CD14-positive monocyte (primary cell): ENCODE results near the gene PRXL2B. TPM values are rescaled to one million over a fixed set of nuclear protein-coding genes. Genes with fewer than 3 reads are reported as not detected.

Experiments used
- DNase-seq, 3 donors: peaks; one replicate each; pipeline ENCODE4 v3.0.0-alpha.2; 2011 to 2022
- H2AFZ ChIP-seq: 2 replicates; pipeline ENCODE4 v1.6.0; 2012; ENCODE audit warnings: mild to moderate bottlenecking, low read depth, low read length, inconsistent platforms; ENCODE audit not compliant: insufficient read depth, poor library complexity, severe bottlenecking
- H3K27ac ChIP-seq, 2 donors: 1 replicate in 1 of 2; 2 replicates in 1 of 2; pipeline ENCODE4 v1.5.1; 2012 to 2013; ENCODE audit warnings: low read length in 2 of 2, control low read depth in 1 of 2, inconsistent platforms in 1 of 2, low read depth in 1 of 2, mild to moderate bottlenecking in 1 of 2
- H3K27me3 ChIP-seq, 2 donors: one replicate each; pipeline versions ENCODE4 v1.6.0 to v1.6.1; 2011 to 2013; ENCODE audit warnings: low read length in 2 of 2; ENCODE audit not compliant: control insufficient read depth in 2 of 2, insufficient read depth in 2 of 2
- H3K36me3 ChIP-seq, 2 donors: replicated peaks in 1 of 2; 1 replicate in 1 of 2; 2 replicates in 1 of 2; pipeline versions ENCODE4 v1.5.1 to v1.6.1; 2012 to 2013; ENCODE audit warnings: low read length in 2 of 2, control low read depth in 1 of 2, inconsistent platforms in 1 of 2, mild to moderate bottlenecking in 1 of 2; ENCODE audit not compliant: insufficient read depth in 2 of 2, control insufficient read depth in 1 of 2
- H3K4me1 ChIP-seq, 2 donors: 1 replicate in 1 of 2; 2 replicates in 1 of 2; pipeline versions ENCODE4 v1.5.1 to v1.6.1; 2012 to 2013; ENCODE audit warnings: low read length in 2 of 2, control low read depth in 1 of 2, inconsistent platforms in 1 of 2, mild to moderate bottlenecking in 1 of 2, moderate library complexity in 1 of 2; ENCODE audit not compliant: insufficient read depth in 2 of 2, control insufficient read depth in 1 of 2
- H3K4me2 ChIP-seq: replicated peaks from 2 replicates; pipeline ENCODE3; 2012; ENCODE audit warnings: low read length, moderate library complexity, mild to moderate bottlenecking; ENCODE audit not compliant: poor library complexity, severe bottlenecking; ENCODE audit errors: extremely low read depth
- H3K4me3 ChIP-seq, 3 experiments: fragments of 200-600 bp in 1 of 3; sonication (generic) in 1 of 3; replicated peaks in 1 of 3; 1 replicate in 2 of 3; 2 replicates in 1 of 3; pipeline ENCODE4 v1.5.1; 2011 to 2013; ENCODE audit warnings: low read length in 3 of 3, mild to moderate bottlenecking in 3 of 3, control low read depth in 2 of 3, low read depth in 2 of 3, inconsistent platforms in 1 of 3, moderate library complexity in 1 of 3
- H3K79me2 ChIP-seq: 2 replicates; pipeline ENCODE4 v1.6.0; 2012; ENCODE audit warnings: mild to moderate bottlenecking, control low read depth, inconsistent platforms, low read length, moderate library complexity; ENCODE audit not compliant: insufficient read depth
- H3K9ac ChIP-seq: 2 replicates; pipeline ENCODE4 v1.6.0; 2017; ENCODE audit warnings: low read length, mild to moderate bottlenecking; ENCODE audit not compliant: insufficient read depth, poor library complexity, severe bottlenecking
- H3K9me3 ChIP-seq, 2 donors: replicated peaks in 1 of 2; 1 replicate in 1 of 2; 2 replicates in 1 of 2; pipeline versions ENCODE4 v1.5.1 to v1.6.1; 2012 to 2013; ENCODE audit warnings: low read length in 2 of 2, control low read depth in 1 of 2; ENCODE audit not compliant: control insufficient read depth in 1 of 2, insufficient read depth in 1 of 2
- H4K20me1 ChIP-seq: 2 replicates; pipeline ENCODE4 v1.6.0; 2012; ENCODE audit warnings: mild to moderate bottlenecking, low read length, control low read depth, moderate library complexity; ENCODE audit not compliant: insufficient read depth
- H3K27ac Mint-ChIP-seq, 7 donors: one replicate each; pipeline ENCODE4 v1.8.0; 2020; ENCODE audit warnings: mild to moderate bottlenecking in 7 of 7, mixed read lengths in 7 of 7, moderate library complexity in 6 of 7, inconsistent platforms in 2 of 7
- H3K27me3 Mint-ChIP-seq, 3 donors: one replicate each; pipeline ENCODE4 v1.8.0; 2021 to 2022; ENCODE audit warnings: low read depth in 3 of 3, mild to moderate bottlenecking in 3 of 3, mixed read lengths in 3 of 3, moderate library complexity in 3 of 3, inconsistent platforms in 1 of 3
- H3K36me3 Mint-ChIP-seq, 2 donors: one replicate each; pipeline ENCODE4 v1.8.0; 2020; ENCODE audit warnings: mixed read lengths in 2 of 2, inconsistent platforms in 1 of 2, mild to moderate bottlenecking in 1 of 2
- H3K4me1 Mint-ChIP-seq: one replicate; pipeline ENCODE4 v1.8.0; 2020; ENCODE audit warnings: mild to moderate bottlenecking, mixed read lengths
- H3K4me3 Mint-ChIP-seq, 2 donors: one replicate each; pipeline ENCODE4 v1.8.0; 2020; ENCODE audit warnings: mild to moderate bottlenecking in 2 of 2, mixed read lengths in 2 of 2, moderate library complexity in 1 of 2
- H3K9me3 Mint-ChIP-seq, 7 donors: one replicate each; pipeline ENCODE4 v1.8.0; 2020 to 2022; ENCODE audit warnings: mixed read lengths in 7 of 7, mild to moderate bottlenecking in 6 of 7, moderate library complexity in 6 of 7, inconsistent platforms in 2 of 7
- WGBS: methylation state at CpG from one replicate; pipeline ENCODE4 v1.1.5; 2013; ENCODE audit warnings: missing lambda C conversion rate; ENCODE audit not compliant: insufficient coverage; 5-methylcytosine and 5-hydroxymethylcytosine counted together
- intact Hi-C, 2 donors: fragments of 100-400 bp; cut with micrococcal nuclease; formaldehyde crosslinking; loops; one replicate each; pipeline versions ENCODE4 v1.15.0 to v1.15.1; 2023
- polyA plus RNA-seq, 3 donors: library from polyadenylated mRNA; depleted of rRNA in 1 of 3; unstranded in 2 of 3; stranded (reverse) in 1 of 3; fragments of 300-500 nt in 2 of 3; fragments of >200 nt in 1 of 3; fragmentation: Illumina TruSeq in 2 of 3; gene quantifications; 1 replicate in 2 of 3; 2 replicates in 1 of 3; pipeline ENCODE4 v1.2.3, GENCODE V29; 2012 to 2021
- TF ChIP-seq, protein P1 (sequence below): fragments of 200-600 bp; IDR thresholded peaks from one replicate; pipeline ENCODE4 v1.8.0; 2022; ENCODE audit warnings: antibody characterized with exemption, mild to moderate bottlenecking

Gene PRXL2B
- polyA plus RNA-seq, 3 donors = 3.6 to 8.8 (median 6.0) TPM

GRCh38 chr1:2637442-2638145 lies 51.0 kb downstream of the PRXL2B start:
- WGBS = 82% methylated on average over 9 of the region's 10 CpGs
- peaks cover 11 to 26% of the 10 kb centered on the region in 2 donors for H3K9me3 ChIP-seq
- no peaks in the 10 kb centered on the region for H3K27me3 ChIP-seq
- peaks cover 5 to 29% (median 8%) of the 10 kb centered on the region in 3 donors for H3K27me3 Mint-ChIP-seq
- peak overlapping the region in 1 of 7 donors; percentile 31 for H3K27ac Mint-ChIP-seq
- no peak overlapping the region for H3K27ac ChIP-seq
- peaks cover 15 to 24% (median 19%) of the 10 kb centered on the region in 7 donors for H3K9me3 Mint-ChIP-seq
- peaks cover 6% of the 10 kb centered on the region for H3K4me1 Mint-ChIP-seq
- no peaks in the 10 kb centered on the region for H3K36me3 Mint-ChIP-seq
- H3K4me1 ChIP-seq = peaks cover 9 to 12% of the 10 kb centered on the region in 2 donors
- H3K4me3 ChIP-seq = no peak overlapping the region
- H3K9ac ChIP-seq = no peak overlapping the region
- intact Hi-C loops = no loop called here
- H3K79me2 ChIP-seq = no peaks in the 10 kb centered on the region
- peak overlapping the region in 1 of 2 donors; percentile 5 for H3K4me3 Mint-ChIP-seq
- H4K20me1 ChIP-seq = no peaks in the 10 kb centered on the region
- H3K36me3 ChIP-seq = no peaks in the 10 kb centered on the region
- H2AFZ ChIP-seq = no peak overlapping the region
- no peak overlapping the region for H3K4me2 ChIP-seq
- TF ChIP-seq, protein P1, sequence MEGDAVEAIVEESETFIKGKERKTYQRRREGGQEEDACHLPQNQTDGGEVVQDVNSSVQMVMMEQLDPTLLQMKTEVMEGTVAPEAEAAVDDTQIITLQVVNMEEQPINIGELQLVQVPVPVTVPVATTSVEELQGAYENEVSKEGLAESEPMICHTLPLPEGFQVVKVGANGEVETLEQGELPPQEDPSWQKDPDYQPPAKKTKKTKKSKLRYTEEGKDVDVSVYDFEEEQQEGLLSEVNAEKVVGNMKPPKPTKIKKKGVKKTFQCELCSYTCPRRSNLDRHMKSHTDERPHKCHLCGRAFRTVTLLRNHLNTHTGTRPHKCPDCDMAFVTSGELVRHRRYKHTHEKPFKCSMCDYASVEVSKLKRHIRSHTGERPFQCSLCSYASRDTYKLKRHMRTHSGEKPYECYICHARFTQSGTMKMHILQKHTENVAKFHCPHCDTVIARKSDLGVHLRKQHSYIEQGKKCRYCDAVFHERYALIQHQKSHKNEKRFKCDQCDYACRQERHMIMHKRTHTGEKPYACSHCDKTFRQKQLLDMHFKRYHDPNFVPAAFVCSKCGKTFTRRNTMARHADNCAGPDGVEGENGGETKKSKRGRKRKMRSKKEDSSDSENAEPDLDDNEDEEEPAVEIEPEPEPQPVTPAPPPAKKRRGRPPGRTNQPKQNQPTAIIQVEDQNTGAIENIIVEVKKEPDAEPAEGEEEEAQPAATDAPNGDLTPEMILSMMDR = no peak
- DNase-seq = no peak

- WGBS = 79% methylated on average over 13 of the region's 16 CpGs
- Mint-ChIP-seq H3K4me3 (no peak overlapping the region), H3K9me3 (peaks cover 15 to 24% (median 18%) of the 10 kb centered on the region in 7 donors)
These were observed 52.0 kb downstream of the PRXL2B start for GRCh38 chr1:2638466-2639115.

More at GRCh38 chr1:2638466-2639115, 52.0 kb downstream of the PRXL2B start:
- H3K4me1 Mint-ChIP-seq = peaks cover 8% of the 10 kb centered on the region
- H3K4me2 ChIP-seq = no peak overlapping the region
- H4K20me1 ChIP-seq = no peaks in the 10 kb centered on the region
- no peak overlapping the region for H3K27ac Mint-ChIP-seq
- intact Hi-C loops = no loop called here
- peaks cover 11 to 26% of the 10 kb centered on the region in 2 donors for H3K9me3 ChIP-seq
- no peak for DNase-seq
- peaks cover 13 to 20% of the 10 kb centered on the region in 2 donors for H3K4me1 ChIP-seq
- peaks cover 0 to 1% of the 10 kb centered on the region in 2 donors for H3K27me3 ChIP-seq
- H3K27me3 Mint-ChIP-seq = peaks cover 5 to 26% (median 5%) of the 10 kb centered on the region in 3 donors
- H3K9ac ChIP-seq = no peak overlapping the region
- no peaks in the 10 kb centered on the region for H3K79me2 ChIP-seq
- H3K4me3 ChIP-seq = no peak overlapping the region
- H3K27ac ChIP-seq = no peak overlapping the region
- no peak overlapping the region for H2AFZ ChIP-seq
- no peaks in the 10 kb centered on the region for H3K36me3 Mint-ChIP-seq
- no peaks in the 10 kb centered on the region for H3K36me3 ChIP-seq
- TF ChIP-seq, protein P1 = no peak
